HEK293 (cell line): ENCODE results near the gene SYNDIG1.

Experiments used
- CTCF ChIA-PET: fragments of 350-600 bp; formaldehyde crosslinking; extraction: SDS; loops from one replicate; lab custom pipeline; 2021; ENCODE audit warnings: antibody characterized with exemption; lab: Yijun Ruan, JAX
- POLR2A ChIA-PET: fragments of 300-600 bp; formaldehyde crosslinking; extraction: SDS; loops from one replicate; lab custom pipeline; 2020; ENCODE audit warnings: antibody characterized with exemption, inconsistent platforms; lab: Yijun Ruan, JAX
- H3K27ac ChIP-seq: fragments of 200-500 bp; sonication (Bioruptor generic); 2 replicates; pipeline ENCODE4 v1.5.1; 2014; ENCODE audit warnings: low read depth, low read length, control low read depth, inconsistent platforms; ENCODE audit errors: extremely low read depth
- H3K36me3 ChIP-seq, 2 experiments: fragments of 200-500 bp in 1 of 2; sonication (Bioruptor generic) in 1 of 2; 1 replicate in 1 of 2; 2 replicates in 1 of 2; pipeline ENCODE4 v1.5.1; 2014 to 2017; ENCODE audit warnings: inconsistent platforms in 2 of 2, low read length in 2 of 2; ENCODE audit not compliant: control insufficient read depth in 2 of 2, insufficient read depth in 1 of 2
- H3K4me1 ChIP-seq: fragments of 200-500 bp; sonication (Bioruptor generic); 2 replicates; pipeline ENCODE4 v1.5.1; 2014; ENCODE audit warnings: mild to moderate bottlenecking, low read length, inconsistent platforms; ENCODE audit not compliant: control insufficient read depth, insufficient read depth
- H3K4me3 ChIP-seq: 2 replicates; pipeline ENCODE4 v1.5.1; 2011; ENCODE audit warnings: low read depth, mild to moderate bottlenecking, control low read depth, low read length, moderate library complexity
- H3K9me3 ChIP-seq: fragments of 200-500 bp; sonication (Bioruptor generic); 2 replicates; pipeline ENCODE4 v1.5.1; 2014; ENCODE audit warnings: low read depth, low read length, inconsistent platforms; ENCODE audit not compliant: control insufficient read depth, insufficient read depth
- ELK4 ChIP-seq: IDR thresholded peaks from 2 replicates; pipeline ENCODE4 v1.6.1; 2011; ENCODE audit warnings: mild to moderate bottlenecking, low read depth, low read length, borderline replicate concordance
- HIC1 ChIP-seq: fragments of 450-650 bp; formaldehyde crosslinking; IDR thresholded peaks from 2 replicates; pipeline ENCODE4 v1.5.1; 2016; ENCODE audit warnings: missing biosample characterization, missing genetic modification characterization
- INSM2 ChIP-seq: fragments of 450-650 bp; formaldehyde crosslinking; IDR thresholded peaks from 2 replicates; pipeline ENCODE4 v1.5.1; 2016; ENCODE audit warnings: missing biosample characterization, missing genetic modification characterization
- KLF7 ChIP-seq: fragments of 450-650 bp; formaldehyde crosslinking; IDR thresholded peaks from 2 replicates; pipeline ENCODE4 v1.5.1; 2016; ENCODE audit warnings: missing biosample characterization, missing genetic modification characterization, borderline replicate concordance
- ZBTB11 ChIP-seq: fragments of 450-650 bp; formaldehyde crosslinking; conservative IDR thresholded peaks from 2 replicates; pipeline ENCODE4 v1.5.1; 2016; ENCODE audit warnings: low read depth, missing biosample characterization, missing genetic modification characterization
- ZEB2 ChIP-seq: fragments of 450-650 bp; formaldehyde crosslinking; IDR thresholded peaks from 2 replicates; pipeline ENCODE4 v1.5.1; 2016; ENCODE audit warnings: missing biosample characterization, missing genetic modification characterization
- ZFHX2 ChIP-seq: fragments of 450-650 bp; formaldehyde crosslinking; conservative IDR thresholded peaks from 2 replicates; pipeline ENCODE4 v1.5.1; 2016; ENCODE audit warnings: missing biosample characterization, missing genetic modification characterization
- ZNF114 ChIP-seq: fragments of 450-650 bp; formaldehyde crosslinking; IDR thresholded peaks from 2 replicates; pipeline ENCODE4 v1.5.0; 2017; ENCODE audit warnings: missing biosample characterization, missing genetic modification characterization
- ZNF169 ChIP-seq: fragments of 450-650 bp; formaldehyde crosslinking; IDR thresholded peaks from 2 replicates; pipeline ENCODE4 v1.5.1; 2016; ENCODE audit warnings: missing biosample characterization, missing genetic modification characterization
- ZNF280C ChIP-seq: fragments of 450-650 bp; formaldehyde crosslinking; IDR thresholded peaks from 2 replicates; pipeline ENCODE4 v1.5.1; 2016; ENCODE audit warnings: missing biosample characterization, missing genetic modification characterization
- ZNF362 ChIP-seq: fragments of 450-650 bp; formaldehyde crosslinking; IDR thresholded peaks from 2 replicates; pipeline ENCODE4 v1.5.1; 2016; ENCODE audit warnings: missing biosample characterization, missing genetic modification characterization
- ZNF391 ChIP-seq: fragments of 450-650 bp; formaldehyde crosslinking; IDR thresholded peaks from 2 replicates; pipeline ENCODE4 v1.5.1; 2016; ENCODE audit warnings: low read depth, missing biosample characterization, missing genetic modification characterization, borderline replicate concordance
- ZNF433 ChIP-seq: fragments of 450-650 bp; formaldehyde crosslinking; IDR thresholded peaks from 2 replicates; pipeline ENCODE4 v1.5.1; 2016; ENCODE audit warnings: missing biosample characterization, missing genetic modification characterization, low read depth
- ZNF513 ChIP-seq: fragments of 450-650 bp; IDR thresholded peaks from 2 replicates; pipeline ENCODE4 v1.5.1; 2018; ENCODE audit warnings: missing biosample characterization, missing genetic modification characterization
- ZNF600 ChIP-seq: fragments of 450-650 bp; formaldehyde crosslinking; IDR thresholded peaks from 2 replicates; pipeline ENCODE4 v1.5.1; 2016; ENCODE audit warnings: missing biosample characterization, missing genetic modification characterization
- ZNF658 ChIP-seq: fragments of 450-650 bp; formaldehyde crosslinking; IDR thresholded peaks from 2 replicates; pipeline ENCODE4; 2016; ENCODE audit warnings: missing biosample characterization, missing genetic modification characterization
- ZNF76 ChIP-seq: fragments of 450-650 bp; formaldehyde crosslinking; IDR thresholded peaks from 2 replicates; pipeline ENCODE4; 2016; ENCODE audit warnings: low read depth, missing biosample characterization, missing genetic modification characterization, borderline replicate concordance
- ZNF792 ChIP-seq: fragments of 450-650 bp; formaldehyde crosslinking; IDR thresholded peaks from 2 replicates; pipeline ENCODE4 v1.5.1; 2016; ENCODE audit warnings: missing biosample characterization, missing genetic modification characterization
- ZSCAN4 ChIP-seq: fragments of 450-650 bp; formaldehyde crosslinking; IDR thresholded peaks from 2 replicates; pipeline ENCODE4 v1.5.1; 2017; ENCODE audit warnings: missing biosample characterization, missing genetic modification characterization

SYNDIG1 gene

GRCh38 chr20:24490598-24490997 lies 21.2 kb downstream of the SYNDIG1 start:
- Histone ChIP-seq H3K9me3 (no peaks in the 10 kb centered on the region), H3K4me3 (no peak overlapping the region), H3K27ac (no peak overlapping the region), H3K4me1 (no peaks in the 10 kb centered on the region), H3K36me3 (peaks cover 0 to 20% of the 10 kb centered on the region in 2 experiments; a peak in 2 of 3 replicates)
- no peak for TF ChIP-seq ZNF658 (tag by site-specific recombination)
- TF ChIP-seq ZSCAN4 (tag by site-specific recombination): no peak
- no peak for TF ChIP-seq ZNF391 (tag by site-specific recombination)
- no peak for TF ChIP-seq ZBTB11 (tag by site-specific recombination)
- no peak for TF ChIP-seq ZNF362 (tag by site-specific recombination)
- no peak for TF ChIP-seq ZNF792 (tag by site-specific recombination)
- no peak for TF ChIP-seq ZNF433 (tag by site-specific recombination)
- TF ChIP-seq ZNF76: no peak
- TF ChIP-seq ELK4: no peak
- TF ChIP-seq ZNF169 (tag by site-specific recombination): no peak
- TF ChIP-seq ZNF280C (tag by site-specific recombination): no peak
- TF ChIP-seq ZFHX2 (tag by site-specific recombination): no peak
- TF ChIP-seq ZNF114: no peak
- no peak for TF ChIP-seq ZEB2
- TF ChIP-seq ZNF600 (tag by site-specific recombination): no peak
- TF ChIP-seq HIC1 (tag by site-specific recombination): no peak
- TF ChIP-seq KLF7 (tag by site-specific recombination): no peak
- TF ChIP-seq ZNF513: no peak
- no peak for TF ChIP-seq INSM2 (tag by site-specific recombination)
- ChIA-PET POLR2A (no interaction called here), CTCF (interaction anchor here (0.5 kb wide), 1 partner anchor 23 kb away, joined by 3 read pairs; no protein-coding TSS in a partner anchor)
